Tibial nerve (tissue), 4 donors: ENCODE data around the gene RPS14.

Experiments
- CTCF ChIP-seq, 5 experiments: fragments of 200-600 bp in 3 of 5; fragments of 450-650 bp in 2 of 5; sonication (generic) in 3 of 5; IDR thresholded peaks; one replicate each; pipeline ENCODE4 v1.5.1; 2016 to 2019; ENCODE audit warnings: antibody characterized with exemption in 5 of 5, mild to moderate bottlenecking in 3 of 5, moderate library complexity in 2 of 5
- EP300 ChIP-seq, 2 donors: sonication (generic); formaldehyde crosslinking; IDR thresholded peaks; one replicate each; pipeline ENCODE4 v1.6.1; 2017; ENCODE audit warnings: antibody characterized with exemption in 2 of 2, mild to moderate bottlenecking in 1 of 2
- POLR2A ChIP-seq, 2 donors: fragments of 450-650 bp; IDR thresholded peaks; one replicate each; pipeline ENCODE4 v1.6.1; 2017; ENCODE audit warnings: antibody characterized with exemption in 2 of 2, mild to moderate bottlenecking in 2 of 2, moderate library complexity in 2 of 2

- TF ChIP-seq CTCF (IDR thresholded peaks at IDR 0.05) = no peak
- no peak for TF ChIP-seq POLR2A (IDR thresholded peaks at IDR 0.05)
- TF ChIP-seq EP300 (IDR thresholded peaks at IDR 0.05) = no peak
Observed at GRCh38 chr5:150496098-150496497, 46.6 kb upstream of the RPS14 start.
